ENCODE data around the gene CNN1.
"Not testable (repeated sequence)": the region's sequence is repeated elsewhere in the genome, so short reads cannot be mapped to it uniquely, and the experiment has no call there.

The CNN1 gene

GRCh38 chr19:11587975-11588631 lies 49.5 kb downstream of the CNN1 start:
- in situ Hi-C loops (cut with HindIII; ENCODE audit: low pct_ligation_motif_present, low pct_unique_long_range_greater_than_20kb, low sequenced_read_pairs): no loop called here
- no peak for DNase-seq

GRCh38 chr19:11594084-11594483 lies 55.4 kb downstream of the CNN1 start:
- no peak for DNase-seq
- in situ Hi-C loops (cut with HindIII; ENCODE audit: low pct_ligation_motif_present, low pct_unique_long_range_greater_than_20kb, low sequenced_read_pairs): no loop called here

- in situ Hi-C loops (cut with HindIII; ENCODE audit: low pct_ligation_motif_present, low pct_unique_long_range_greater_than_20kb, low sequenced_read_pairs): no loop called here
- DNase-seq: no peak
These were observed 57.5 kb downstream of the CNN1 start for GRCh38 chr19:11596156-11596555.

DNA sequence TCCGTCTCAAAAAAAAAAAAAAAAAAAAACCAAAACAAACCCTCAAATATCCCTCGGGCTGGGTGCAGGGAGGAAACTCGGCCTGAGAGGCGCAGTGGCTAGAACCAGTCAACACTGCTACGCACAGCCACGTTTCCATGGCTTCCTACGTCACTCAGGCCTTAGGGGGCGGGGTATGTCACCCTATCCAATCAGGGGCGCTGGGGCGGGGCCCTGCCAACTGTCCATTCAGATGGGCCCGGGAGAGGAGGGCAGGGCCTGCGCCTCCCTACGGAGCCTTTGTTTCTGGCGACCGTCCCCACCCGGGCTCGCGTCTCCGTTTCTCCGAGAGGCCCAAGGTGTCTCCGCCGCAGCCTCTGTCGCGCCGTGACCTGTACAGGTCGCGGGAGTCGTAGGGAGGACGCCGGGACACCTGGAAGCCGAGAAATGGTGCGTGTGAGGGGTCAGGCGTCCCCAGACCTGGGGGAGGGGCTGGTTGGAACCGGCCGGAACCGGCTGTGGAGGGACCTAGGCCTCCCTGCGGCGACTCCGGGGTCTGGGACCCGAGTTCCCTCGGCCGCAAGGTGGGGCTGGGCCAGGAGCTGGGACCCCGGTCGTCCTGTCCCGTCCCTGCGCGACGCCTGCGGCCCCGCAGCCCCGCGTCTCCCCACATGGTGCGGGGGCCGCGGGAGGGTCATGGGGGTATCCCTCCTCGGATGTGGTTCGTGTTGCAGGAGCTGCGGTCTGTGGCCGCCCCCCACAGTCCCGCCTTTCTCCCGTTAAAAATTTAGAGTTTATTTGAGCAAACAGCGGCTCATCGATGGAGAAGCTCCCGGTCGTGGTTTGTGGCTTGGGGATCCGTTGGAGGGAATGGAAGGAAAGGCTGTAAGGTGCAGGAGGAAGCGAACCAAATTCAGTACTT lies 58.8 kb downstream of the CNN1 start, which contains the start of gene ZNF627:
Gene ZNF627, plus strand, starts transcription at position 282 of the 901 bp plus-strand sequence. Its CDS starts 145 bp downstream, at position 427.
- in situ Hi-C loops (cut with HindIII; ENCODE audit: low pct_ligation_motif_present, low pct_unique_long_range_greater_than_20kb, low sequenced_read_pairs): no loop called here
- peak; percentile 95 for DNase-seq

DNA sequence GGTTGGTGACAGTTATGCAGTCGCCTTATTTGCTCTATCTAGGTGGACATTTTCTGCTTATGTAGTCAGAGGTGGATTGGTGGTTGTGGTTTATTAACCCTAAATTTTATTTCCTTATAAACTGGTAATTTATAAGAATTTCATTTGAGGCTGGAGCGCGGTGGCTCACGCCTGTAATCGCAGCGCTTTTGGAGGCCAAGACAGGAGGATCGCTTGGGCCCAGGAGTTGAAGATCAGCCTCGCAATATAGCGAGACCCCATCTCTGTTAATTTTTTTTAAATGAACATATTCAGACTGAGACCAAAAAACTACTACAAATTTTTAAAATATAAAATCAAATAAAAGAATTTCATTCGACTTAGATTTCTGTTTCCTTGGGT lies 59.4 kb downstream of the CNN1 start:
- in situ Hi-C loops (cut with HindIII; ENCODE audit: low pct_ligation_motif_present, low pct_unique_long_range_greater_than_20kb, low sequenced_read_pairs): no loop called here
- DNase-seq: no peak

DNA sequence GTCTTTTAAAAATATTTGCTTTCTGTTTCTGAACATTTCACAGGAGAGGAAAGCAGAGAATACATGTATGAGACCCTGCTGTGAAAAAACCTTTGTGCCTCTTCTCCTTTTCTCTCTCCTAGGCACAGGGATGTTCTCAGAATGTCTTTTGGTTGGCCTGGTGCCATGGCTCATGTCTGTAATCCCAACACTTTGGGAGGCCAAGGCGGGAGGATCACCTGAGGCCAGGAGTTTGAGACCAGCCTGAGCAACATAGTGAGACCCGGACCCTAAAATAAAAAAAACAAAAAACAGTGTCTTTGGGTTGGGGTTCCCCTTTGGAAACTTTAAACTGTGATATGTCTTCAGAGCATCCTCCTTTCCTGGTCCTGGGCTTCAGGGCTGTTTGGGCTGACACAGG lies 60.1 kb downstream of the CNN1 start:
- in situ Hi-C loops (cut with HindIII; ENCODE audit: low pct_ligation_motif_present, low pct_unique_long_range_greater_than_20kb, low sequenced_read_pairs): no loop called here
- DNase-seq: no peak

DNA sequence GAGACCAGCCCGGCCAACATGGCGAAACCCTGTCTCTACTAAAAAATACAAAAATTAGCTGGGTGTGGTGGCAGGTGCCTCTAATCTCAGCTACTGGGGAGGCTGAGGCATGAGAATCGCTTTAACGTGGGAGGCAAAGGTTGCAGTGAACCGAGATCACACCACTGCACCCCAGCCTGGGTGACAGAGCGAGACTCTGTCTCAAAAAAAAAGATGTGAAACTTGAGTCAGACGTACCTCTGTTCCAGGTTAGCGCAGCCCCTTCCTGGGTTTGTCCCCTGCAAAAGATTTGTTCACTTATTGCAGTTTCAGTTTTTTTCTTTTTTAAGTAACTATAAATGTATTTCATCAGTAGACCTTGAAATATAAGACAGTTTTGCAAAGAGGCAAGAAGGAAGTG lies 61.1 kb downstream of the CNN1 start:
- DNase-seq; in situ Hi-C loops (cut with HindIII; ENCODE audit: low pct_ligation_motif_present, low pct_unique_long_range_greater_than_20kb, low sequenced_read_pairs): not testable (repeated sequence)
